H1 (cell line): ENCODE data around the gene UBAP2. TPM values are rescaled to one million over a fixed set of nuclear protein-coding genes. Genes with fewer than 3 reads are reported as not detected.

Experiments used
- CTCF ChIA-PET: fragments of 300-600 bp; sonication (Branson Sonifier 250); formaldehyde crosslinking; loops from one replicate; lab custom pipeline; 2021; ENCODE audit not compliant: partially characterized antibody; lab: Charles Lee
- POLR2A ChIA-PET: fragments of 300-600 bp; sonication (Branson Sonifier 250); formaldehyde crosslinking; loops from one replicate; lab custom pipeline; 2021; ENCODE audit warnings: inconsistent platforms; ENCODE audit not compliant: partially characterized antibody; lab: Charles Lee
- DNase-seq, 2 experiments: peaks; one replicate each; pipeline versions ENCODE4 v3.0.0 to v3.0.0-alpha.2; 2010 to 2022; ENCODE audit warnings: low spot score in 2 of 2, low read depth in 1 of 2, mixed read lengths in 1 of 2
- FAIRE-seq: peaks from 2 replicates; lab custom pipeline; 2011; peaks lifted over from hg19 to GRCh38; lab: Jason Lieb, UNC
- H2AFZ ChIP-seq: 2 replicates; pipeline ENCODE4 v1.8.1; 2012; ENCODE audit warnings: low read length, inconsistent platforms
- H2AK5ac ChIP-seq: 2 replicates; pipeline ENCODE4 v1.6.1; 2013; ENCODE audit warnings: low read depth, low read length
- H2BK120ac ChIP-seq: replicated peaks from 2 replicates; pipeline ENCODE3; 2013; ENCODE audit warnings: low read depth, low read length, inconsistent platforms
- H2BK12ac ChIP-seq: 2 replicates; pipeline ENCODE4 v1.6.1; 2013; ENCODE audit warnings: low read depth, low read length
- H2BK15ac ChIP-seq: 2 replicates; pipeline ENCODE4 v1.6.1; 2013; ENCODE audit warnings: low read length
- H2BK20ac ChIP-seq: 2 replicates; pipeline ENCODE4 v1.6.1; 2013; ENCODE audit warnings: low read length
- H2BK5ac ChIP-seq: 2 replicates; pipeline ENCODE4 v1.6.1; 2013; ENCODE audit warnings: low read depth, low read length
- H3K14ac ChIP-seq: 2 replicates; pipeline ENCODE4 v1.6.1; 2013; ENCODE audit warnings: inconsistent platforms; ENCODE audit not compliant: insufficient read length
- H3K18ac ChIP-seq: 2 replicates; pipeline ENCODE4 v1.6.1; 2013; ENCODE audit warnings: low read length; ENCODE audit errors: extremely low read depth
- H3K23ac ChIP-seq: 2 replicates; pipeline ENCODE4 v1.6.1; 2013; ENCODE audit warnings: inconsistent platforms; ENCODE audit not compliant: insufficient read length
- H3K23me2 ChIP-seq: 2 replicates; pipeline ENCODE4 v1.6.1; 2013; ENCODE audit warnings: low read depth, low read length
- H3K27ac ChIP-seq: 2 replicates; pipeline ENCODE4 v1.6.1; 2011; ENCODE audit warnings: low read depth, low read length, inconsistent platforms
- H3K27me3 ChIP-seq, 4 experiments: replicated peaks in 1 of 4; 1 replicate in 1 of 4; 2 replicates in 3 of 4; pipeline versions ENCODE4 v1.6.1 to v1.8.1; 2011 to 2013; ENCODE audit warnings: low read length in 3 of 4, mild to moderate bottlenecking in 3 of 4, inconsistent platforms in 2 of 4, mixed read lengths in 2 of 4, moderate library complexity in 1 of 4; ENCODE audit not compliant: control insufficient read depth in 3 of 4, insufficient read depth in 3 of 4; ENCODE audit errors: extremely low read depth in 1 of 4
- H3K36me3 ChIP-seq, 4 experiments: 2 replicates each; pipeline versions ENCODE4 v1.6.1 to v1.8.1; 2011 to 2013; ENCODE audit warnings: mild to moderate bottlenecking in 4 of 4, low read length in 3 of 4, moderate library complexity in 2 of 4, control low read depth in 1 of 4, inconsistent platforms in 1 of 4; ENCODE audit not compliant: insufficient read depth in 4 of 4, control insufficient read depth in 2 of 4
- H3K4ac ChIP-seq: replicated peaks from 2 replicates; pipeline ENCODE3; 2013; ENCODE audit warnings: low read length, low read depth, mixed read lengths, inconsistent platforms; ENCODE audit not compliant: insufficient read length
- H3K4me1 ChIP-seq, 4 experiments: replicated peaks in 1 of 4; 1 replicate in 1 of 4; 2 replicates in 3 of 4; pipeline versions ENCODE4 v1.6.1 to v1.8.1; 2011 to 2013; ENCODE audit warnings: low read length in 3 of 4, inconsistent platforms in 2 of 4, mixed read lengths in 1 of 4; ENCODE audit not compliant: insufficient read depth in 4 of 4, control insufficient read depth in 3 of 4
- H3K4me2 ChIP-seq, 2 experiments: 2 replicates each; pipeline versions ENCODE4 v1.6.1 to v1.8.1; 2011 to 2013; ENCODE audit warnings: low read depth in 2 of 2, low read length in 2 of 2, control low read depth in 1 of 2, inconsistent platforms in 1 of 2, mild to moderate bottlenecking in 1 of 2; ENCODE audit not compliant: insufficient read depth in 1 of 2
- H3K4me3 ChIP-seq, 4 experiments: fragments of 200-600, 300-600 bp in 1 of 4; sonication (generic), shearing (Covaris generic), sonication (Bioruptor Twin) in 1 of 4; 2 replicates each; pipeline versions ENCODE4 v1.5.1 to v1.8.1; 2011 to 2016; ENCODE audit warnings: low read length in 4 of 4, low read depth in 3 of 4, control low read depth in 2 of 4, inconsistent platforms in 2 of 4, mild to moderate bottlenecking in 2 of 4, mixed read lengths in 1 of 4, moderate library complexity in 1 of 4; ENCODE audit not compliant: insufficient read depth in 2 of 4; ENCODE audit errors: extremely low read depth in 1 of 4
- H3K56ac ChIP-seq: replicated peaks from 2 replicates; pipeline ENCODE3; 2013; ENCODE audit warnings: low read depth, mild to moderate bottlenecking, mixed read lengths, low read length, inconsistent platforms; ENCODE audit not compliant: insufficient read length
- H3K79me1 ChIP-seq: 2 replicates; pipeline ENCODE4 v1.6.1; 2013; ENCODE audit warnings: low read depth, low read length, control low read depth
- H3K79me2 ChIP-seq, 2 experiments: 2 replicates each; pipeline versions ENCODE4 v1.6.1 to v1.8.1; 2012 to 2013; ENCODE audit warnings: low read length in 2 of 2, mild to moderate bottlenecking in 2 of 2, inconsistent platforms in 1 of 2; ENCODE audit not compliant: insufficient read depth in 2 of 2, control insufficient read depth in 1 of 2
- H3K9ac ChIP-seq, 4 experiments: replicated peaks in 1 of 4; 1 replicate in 1 of 4; 2 replicates in 3 of 4; pipeline versions ENCODE4 v1.6.1 to v1.8.1; 2011 to 2013; ENCODE audit warnings: low read depth in 3 of 4, low read length in 3 of 4, control low read depth in 2 of 4, mild to moderate bottlenecking in 2 of 4, moderate library complexity in 2 of 4, inconsistent platforms in 1 of 4; ENCODE audit errors: extremely low read depth in 1 of 4
- H3K9me3 ChIP-seq, 2 experiments: 2 replicates each; pipeline versions ENCODE4 v1.6.1 to v1.8.1; 2012 to 2013; ENCODE audit warnings: mild to moderate bottlenecking in 2 of 2, moderate library complexity in 2 of 2, control low read depth in 1 of 2, inconsistent platforms in 1 of 2, low read depth in 1 of 2, low read length in 1 of 2, mixed read lengths in 1 of 2; ENCODE audit not compliant: insufficient read depth in 2 of 2
- H4K20me1 ChIP-seq, 2 experiments: replicated peaks in 1 of 2; 2 replicates each; pipeline versions ENCODE3 to v1.8.1; 2011 to 2013; ENCODE audit warnings: inconsistent platforms in 2 of 2, low read length in 2 of 2, mild to moderate bottlenecking in 1 of 2; ENCODE audit not compliant: insufficient read depth in 2 of 2, control insufficient read depth in 1 of 2
- H4K5ac ChIP-seq: 2 replicates; pipeline ENCODE4 v1.6.1; 2013; ENCODE audit warnings: low read length, low read depth, mixed read lengths, inconsistent platforms; ENCODE audit not compliant: insufficient read length
- H4K8ac ChIP-seq: 2 replicates; pipeline ENCODE4 v1.8.0; 2013; ENCODE audit warnings: mild to moderate bottlenecking, moderate library complexity, low read length, inconsistent platforms; ENCODE audit not compliant: insufficient read depth; ENCODE audit errors: extremely low read depth
- H4K91ac ChIP-seq: replicated peaks from 2 replicates; pipeline ENCODE3; 2013; ENCODE audit warnings: low read length, mixed read lengths, inconsistent platforms; ENCODE audit not compliant: insufficient read length
- BRCA1 ChIP-seq: IDR thresholded peaks from 2 replicates; pipeline ENCODE4 v1.6.1; 2012; ENCODE audit warnings: low read depth, low read length, improper control_type of control experiment
- CBX8 ChIP-seq: fragments of 300-800, 300-1000 bp; sonication (generic); IDR thresholded peaks from 2 replicates; pipeline ENCODE4 v1.7.1; 2016; ENCODE audit warnings: low read depth, low read length, borderline replicate concordance
- CEBPB ChIP-seq: IDR thresholded peaks from 2 replicates; pipeline ENCODE4 v1.6.1; 2012; ENCODE audit warnings: low read depth, low read length
- CHD2 ChIP-seq: IDR thresholded peaks from 2 replicates; pipeline ENCODE4 v1.6.1; 2012; ENCODE audit warnings: low read length, improper control_type of control experiment
- E2F6 ChIP-seq: IDR thresholded peaks from 2 replicates; pipeline ENCODE4 v1.6.1; 2012; ENCODE audit warnings: inconsistent platforms
- EP300 ChIP-seq, 2 experiments: IDR thresholded peaks; 1 replicate in 1 of 2; 2 replicates in 1 of 2; pipeline ENCODE4 v1.6.1; 2011 to 2012; ENCODE audit warnings: low read depth in 2 of 2, low read length in 2 of 2, mild to moderate bottlenecking in 2 of 2, borderline replicate concordance in 1 of 2, inconsistent platforms in 1 of 2, moderate library complexity in 1 of 2
- RXRA ChIP-seq: IDR thresholded peaks from 2 replicates; pipeline ENCODE4 v1.6.1; 2011; ENCODE audit warnings: low read depth, mild to moderate bottlenecking, low read length, moderate library complexity; ENCODE audit not compliant: insufficient read depth
- SAP30 ChIP-seq: fragments of 300-600 bp; sonication (generic); IDR thresholded peaks from 2 replicates; pipeline ENCODE4 v1.7.1; 2012; ENCODE audit warnings: low read length, moderate library complexity, mild to moderate bottlenecking, inconsistent platforms; ENCODE audit not compliant: insufficient read depth, insufficient replicate concordance
- SUZ12 ChIP-seq: fragments of 200-600 bp; sonication (generic); IDR thresholded peaks from 2 replicates; pipeline ENCODE4 v1.6.1; 2012; ENCODE audit warnings: mild to moderate bottlenecking, inconsistent platforms, low read length, moderate library complexity, mixed read lengths
- TAF1 ChIP-seq: IDR thresholded peaks from 2 replicates; pipeline ENCODE4 v1.6.1; 2011; ENCODE audit warnings: mild to moderate bottlenecking, low read depth, low read length
- TEAD4 ChIP-seq: IDR thresholded peaks from 2 replicates; pipeline ENCODE4 v1.6.1; 2012; ENCODE audit warnings: low read depth, low read length, inconsistent platforms, mixed read lengths
- WGBS, 2 experiments: shearing (Covaris generic) in 1 of 2; methylation state at CpG; one replicate each; pipeline versions ENCODE4 v1.1.6 to v1.1.7; 2013 to 2015; ENCODE audit warnings: low lambda C conversion rate in 2 of 2, mixed read lengths in 2 of 2, inconsistent platforms in 1 of 2, low coverage in 1 of 2, missing lambda C conversion rate in 1 of 2; ENCODE audit not compliant: insufficient replicate concordance in 2 of 2, insufficient coverage in 1 of 2, insufficient read length in 1 of 2; ENCODE audit errors: extremely low coverage in 1 of 2, missing lambda C conversion rate in 1 of 2; 5-methylcytosine and 5-hydroxymethylcytosine counted together
- polyA plus RNA-seq, 7 experiments: library from polyadenylated mRNA; depleted of rRNA in 3 of 7; stranded (reverse) in 5 of 7; unstranded in 2 of 7; fragments of >200 nt in 5 of 7; fragments of 200-250 nt in 2 of 7; gene quantifications; 1 replicate in 5 of 7; 2 replicates in 1 of 7; 4 replicates in 1 of 7; pipeline versions ENCODE4 v1.2.1 to v1.2.3, GENCODE V29; 2011 to 2013; ENCODE audit warnings: missing spikeins in 2 of 7, mixed read lengths in 2 of 7
- total RNA-seq: library from RNA; stranded (reverse); fragmentation: NEBNext Ultra II Directional; extraction: Animal tissue kit (Norgen Biotek cat#: 25700); gene quantifications from 2 replicates; pipeline ENCODE4 v1.2.1, GENCODE V29; 2021

The UBAP2 gene
- total and polyA plus RNA-seq, 2 of the 8 experiments (the other 6 are each of a cell fraction or from before 2014, with no cell fraction given) = 75.0 to 81.4 TPM

GRCh38 chr9:33939924-33940874, 108.5 kb downstream of the UBAP2 start:
- Histone ChIP-seq H3K14ac (no peak overlapping the region), H3K79me2 (no peaks in the 10 kb centered on the region; a peak in 1 of 4 replicates), H3K27me3 (no peaks in the 10 kb centered on the region), H3K9me3 (no peaks in the 10 kb centered on the region), H2AFZ (no peak overlapping the region), H3K27ac (no peak overlapping the region), H4K20me1 (peaks cover 0 to 4% of the 10 kb centered on the region in 2 experiments), H3K4me2 (no peak overlapping the region), H2AK5ac (no peak overlapping the region), H2BK15ac (no peak overlapping the region), H2BK120ac (no peak overlapping the region), H3K9ac (no peak overlapping the region), H3K56ac (no peak overlapping the region), H4K5ac (no peak overlapping the region), H4K91ac (no peak overlapping the region), H2BK20ac (no peak overlapping the region), H4K8ac (no peak overlapping the region), H3K4ac (no peak overlapping the region), H3K79me1 (no peaks in the 10 kb centered on the region), H2BK12ac (no peak overlapping the region), H3K18ac (no peak overlapping the region), H3K23me2 (no peaks in the 10 kb centered on the region; the same call in 1 of the 2 replicates), H3K4me1 (peaks cover 0 to 4% (median 0%) of the 10 kb centered on the region in 4 experiments; a peak in 3 of 7 replicates), H3K23ac (no peak overlapping the region), H3K36me3 (peaks cover 14 to 61% (median 37%) of the 10 kb centered on the region in 4 experiments), H2BK5ac (no peak overlapping the region), H3K4me3 (no peak overlapping the region)
- ChIA-PET POLR2A (no interaction called here), CTCF (interaction anchor here (0.8 to 1.1 kb wide), 3 partner anchors 11 to 134 kb away, joined by 3 to 5 read pairs (median 5); no protein-coding TSS in a partner anchor)
- FAIRE-seq = no peak
- no peak for DNase-seq
- WGBS, 2 experiments = 87% methylated on average over 9 of the region's 9 CpGs; no CpG with 5 or more reads in 1 of the 2 experiments
- TF ChIP-seq TAF1 = no peak
- TF ChIP-seq SUZ12 = no peak
- TF ChIP-seq RXRA = no peak
- TF ChIP-seq CBX8 = no peak
- TF ChIP-seq SAP30 = no peak
- no peak for TF ChIP-seq TEAD4
- no peak for TF ChIP-seq BRCA1
- no peak for TF ChIP-seq CEBPB
- no peak for TF ChIP-seq EP300 (IDR thresholded peaks at IDR 0.05; ENCODE audit: borderline replicate concordance in 1 of 2, low read depth in 2 of 2, low read length in 2 of 2)
- TF ChIP-seq CHD2 = no peak
- TF ChIP-seq E2F6 = no peak
